Kidney capillary endothelial cell (primary cell): ENCODE data around the gene GTF2A1.
"Not testable (repeated sequence)": the region's sequence is repeated elsewhere in the genome, so short reads cannot be mapped to it uniquely, and the experiment has no call there.

Source experiments
- DNase-seq: peaks from one replicate; pipeline ENCODE4 v3.0.0-alpha.2; 2018; ENCODE audit warnings: low spot score

Gene GTF2A1

DNA sequence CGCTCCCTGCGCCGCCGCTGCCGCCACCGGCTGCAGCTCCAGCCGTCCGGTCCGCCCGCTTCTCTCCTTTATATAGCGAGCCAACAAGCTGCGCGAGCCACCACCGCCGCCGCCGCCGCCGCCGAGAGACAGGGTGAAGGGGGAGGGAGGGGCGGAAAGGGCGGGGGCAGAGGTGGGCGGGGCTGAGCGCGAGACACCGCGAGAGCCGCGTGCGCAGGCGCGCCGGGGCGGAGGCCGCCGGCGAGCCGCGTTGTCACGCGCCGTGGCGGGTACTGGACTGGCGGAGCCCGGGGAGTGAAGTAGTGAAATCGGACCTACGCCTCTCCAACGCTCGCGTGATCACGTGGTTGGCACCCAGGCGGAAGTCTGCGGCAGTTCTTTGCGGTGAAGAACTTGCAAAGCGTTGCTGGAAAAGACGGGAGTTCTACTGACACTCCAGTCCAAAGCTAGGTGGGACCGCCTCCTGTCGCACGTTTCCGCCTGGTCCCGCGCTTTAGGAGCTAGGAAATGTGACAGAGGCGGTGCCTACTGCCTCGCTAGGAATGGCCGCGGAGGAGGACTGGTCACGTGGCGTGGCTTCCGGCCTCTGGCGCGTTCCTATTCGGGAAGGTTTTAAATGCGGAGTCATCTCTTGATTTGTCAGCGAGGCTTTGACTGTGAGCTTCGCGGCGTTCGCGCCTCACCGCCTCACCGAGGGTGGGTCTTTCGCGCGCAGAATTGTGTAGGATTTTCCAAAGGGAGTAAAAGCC lies at the start of gene GTF2A1:
Gene GTF2A1 (minus strand): TSS at position 130 of the 749 bp plus-strand sequence. CDS start 441 bp downstream, outside the sequence.
- peak; percentile 96 for DNase-seq

DNA sequence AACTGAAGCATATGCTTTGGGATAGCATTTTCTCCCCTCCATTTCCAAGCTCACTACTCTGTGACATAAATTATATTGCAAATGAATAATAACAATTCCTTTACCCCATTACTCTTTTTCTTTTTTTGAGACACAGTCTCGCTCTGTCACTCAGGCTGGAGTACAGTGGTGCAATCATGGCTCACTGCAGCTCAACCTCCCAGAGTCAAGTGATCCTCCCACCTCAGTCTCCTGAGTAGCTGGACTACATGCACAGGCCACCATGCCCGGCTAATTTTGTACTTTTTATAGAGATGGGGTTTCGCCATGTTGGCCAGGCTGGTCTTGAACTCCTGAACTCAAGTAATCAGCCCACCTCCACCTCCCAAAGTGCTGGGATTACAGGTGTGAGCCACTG lies 49.2 kb upstream of the GTF2A1 start:
- DNase-seq = no peak

DNA sequence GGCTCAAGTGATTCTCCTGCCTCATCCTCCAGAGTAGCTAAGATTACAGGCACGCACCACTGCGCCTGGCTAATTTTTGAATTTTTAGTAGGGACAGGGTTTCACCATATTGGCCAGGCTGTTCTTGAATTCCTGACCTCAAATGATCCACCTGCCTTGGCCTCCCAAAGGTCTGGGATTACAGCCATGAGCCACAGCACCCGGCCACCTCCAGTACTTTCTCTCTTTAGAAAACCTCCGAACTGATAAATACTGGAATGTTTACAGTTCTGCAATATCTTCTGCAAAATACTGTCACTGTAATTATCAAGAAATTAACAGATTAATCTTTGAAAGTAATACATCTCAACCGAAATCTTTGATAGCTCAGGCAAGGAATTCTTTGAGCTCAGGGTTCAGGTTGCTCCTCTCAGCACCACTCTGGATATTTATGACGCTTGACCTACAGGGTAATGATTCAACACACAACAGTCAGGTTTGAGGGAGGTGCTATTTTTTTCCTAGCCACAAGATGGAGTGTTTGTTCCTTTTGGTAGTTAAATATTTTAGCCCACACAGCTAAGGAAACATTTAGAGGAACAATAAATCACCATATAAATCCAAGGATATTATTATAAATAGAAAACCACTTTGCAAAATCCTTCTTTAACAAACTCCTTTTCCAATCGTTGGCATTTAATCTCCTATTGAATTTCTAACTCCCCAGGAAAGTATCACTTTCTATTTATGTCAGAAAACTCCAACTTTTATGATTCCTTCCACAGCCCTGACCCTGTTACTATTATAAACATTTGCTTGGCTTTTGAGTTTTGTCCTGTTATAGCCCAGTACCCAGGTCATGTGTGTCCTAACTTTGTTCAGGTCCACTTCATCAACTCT lies 48.6 kb upstream of the GTF2A1 start:
- DNase-seq = peak; percentile 76

DNA sequence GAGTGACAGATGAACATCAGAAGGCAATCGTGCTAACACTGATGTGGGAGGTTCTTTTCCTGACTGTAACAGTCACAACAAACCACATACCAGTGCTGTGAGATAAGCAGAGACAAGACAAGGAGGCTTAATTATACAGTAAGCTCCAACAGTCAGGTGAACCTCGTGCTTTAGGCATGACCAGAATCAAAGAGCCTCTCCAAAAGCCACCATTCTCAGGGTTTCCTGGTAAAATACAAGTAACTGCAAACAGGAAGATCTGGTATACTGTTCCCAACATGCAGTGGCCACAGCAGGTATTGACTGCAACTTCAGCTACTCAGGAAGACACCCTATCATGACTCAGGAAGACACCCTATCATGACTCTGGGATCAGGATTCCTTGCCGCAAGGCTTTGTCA lies 47.3 kb upstream of the GTF2A1 start:
- DNase-seq = peak; percentile 27

DNA sequence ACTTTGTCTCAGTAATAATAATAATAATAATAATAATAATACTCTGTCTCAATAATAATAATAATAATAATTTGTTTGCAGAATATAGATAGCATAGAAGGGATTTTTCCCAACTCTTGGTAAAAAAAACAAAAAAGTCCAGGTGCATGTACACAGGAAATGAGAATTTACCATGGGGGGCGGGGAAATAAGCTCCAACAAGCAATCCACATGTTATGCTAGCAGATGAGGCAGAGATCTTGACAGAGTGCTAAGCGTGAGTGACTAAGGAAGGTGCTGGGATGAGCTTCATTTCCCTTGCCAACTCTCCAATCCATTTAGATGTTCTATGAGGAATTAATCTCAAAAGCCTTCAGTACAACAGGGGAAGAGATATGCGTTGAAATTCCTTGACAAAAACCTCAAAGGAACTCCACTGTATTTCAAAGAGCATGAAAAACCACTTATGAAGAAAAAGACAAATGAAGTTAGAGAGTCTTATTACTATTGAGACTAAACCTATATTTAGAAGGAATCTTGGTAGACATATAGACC lies 44.9 kb upstream of the GTF2A1 start:
- DNase-seq = no peak

DNA sequence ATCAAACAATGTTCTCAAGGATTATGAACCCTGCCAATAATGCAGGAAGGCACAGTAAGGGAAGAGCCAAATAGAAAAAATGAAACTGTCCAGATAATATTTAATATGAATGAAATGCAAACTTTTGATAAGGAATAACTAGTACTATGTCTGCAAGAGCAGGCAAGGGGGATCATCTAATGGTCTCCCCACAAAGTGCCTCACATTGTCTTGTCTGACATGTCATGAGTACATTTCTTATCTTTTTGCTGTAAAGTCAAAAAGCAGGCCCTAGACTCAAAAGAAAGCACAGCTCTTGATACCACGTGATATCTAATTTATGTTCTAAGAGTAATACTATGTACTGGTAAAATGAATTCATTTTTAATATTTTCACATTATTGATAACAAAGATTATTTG lies 43.9 kb upstream of the GTF2A1 start:
- DNase-seq = no peak

DNA sequence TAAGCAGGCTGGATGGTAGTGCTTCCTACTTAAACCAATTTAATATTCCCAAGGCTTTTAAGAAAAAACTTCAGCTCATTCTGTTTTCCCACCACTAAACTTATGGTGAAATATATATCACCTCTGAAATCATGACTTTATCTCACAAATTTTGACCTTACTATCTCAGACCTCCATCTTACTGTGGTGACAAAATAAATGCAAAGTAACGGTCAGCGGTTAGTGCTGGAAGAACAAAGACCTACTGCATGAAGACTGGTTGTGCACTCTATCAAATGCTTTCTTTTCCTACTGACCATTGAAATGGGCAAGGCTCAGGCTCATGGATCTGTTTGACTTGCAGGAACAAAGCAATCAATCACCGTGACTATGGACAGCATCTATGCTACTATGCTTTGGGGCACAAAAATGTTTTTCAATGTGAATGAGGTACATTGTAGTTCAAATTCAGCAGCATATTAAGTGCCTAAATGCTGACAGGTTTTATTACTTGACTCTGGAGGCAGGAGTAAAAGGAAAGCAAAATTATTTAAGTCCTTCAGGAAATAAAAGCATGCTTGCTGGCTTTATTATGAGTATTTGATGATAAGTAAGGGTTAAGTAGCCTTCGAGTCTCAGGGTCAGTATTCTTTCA lies 43.1 kb upstream of the GTF2A1 start:
- no peak for DNase-seq

DNA sequence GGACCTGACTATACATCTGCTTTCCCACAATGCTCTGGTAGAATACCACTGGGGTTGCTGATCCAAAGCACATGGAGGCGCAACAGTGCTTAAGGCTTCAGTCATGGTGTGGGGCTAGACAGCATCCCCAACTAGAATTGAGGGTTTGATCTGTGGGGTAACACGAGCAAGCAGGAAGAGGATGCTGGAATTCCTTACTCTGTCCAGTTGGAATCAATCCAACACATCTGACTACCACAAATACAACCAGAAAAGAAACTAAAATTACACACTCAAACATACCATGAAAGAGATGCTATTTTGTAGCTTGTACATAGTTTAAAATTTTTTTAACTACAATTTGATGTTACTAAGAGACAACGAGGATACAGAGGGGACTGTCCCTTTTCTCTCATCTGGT lies 40.4 kb upstream of the GTF2A1 start:
- DNase-seq = no peak

DNA sequence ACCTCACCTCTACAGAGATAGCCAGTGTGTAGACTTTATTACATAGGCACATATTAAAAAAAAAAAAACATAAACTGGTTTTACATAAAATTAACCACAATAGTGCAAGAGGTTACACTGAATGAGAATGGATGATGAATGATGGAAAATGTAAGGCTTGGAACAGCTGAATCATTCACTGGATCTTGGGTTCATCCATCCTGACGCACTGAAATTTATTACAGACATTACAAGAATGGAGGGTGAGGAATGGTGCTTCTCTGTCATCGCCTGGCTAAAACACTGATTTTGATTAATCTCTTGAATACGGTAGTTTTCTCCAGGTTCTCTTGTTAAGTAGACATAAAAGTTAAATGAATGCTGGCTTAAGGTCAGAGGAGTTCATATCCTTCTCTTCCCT lies 40.0 kb upstream of the GTF2A1 start:
- DNase-seq = no peak

DNA sequence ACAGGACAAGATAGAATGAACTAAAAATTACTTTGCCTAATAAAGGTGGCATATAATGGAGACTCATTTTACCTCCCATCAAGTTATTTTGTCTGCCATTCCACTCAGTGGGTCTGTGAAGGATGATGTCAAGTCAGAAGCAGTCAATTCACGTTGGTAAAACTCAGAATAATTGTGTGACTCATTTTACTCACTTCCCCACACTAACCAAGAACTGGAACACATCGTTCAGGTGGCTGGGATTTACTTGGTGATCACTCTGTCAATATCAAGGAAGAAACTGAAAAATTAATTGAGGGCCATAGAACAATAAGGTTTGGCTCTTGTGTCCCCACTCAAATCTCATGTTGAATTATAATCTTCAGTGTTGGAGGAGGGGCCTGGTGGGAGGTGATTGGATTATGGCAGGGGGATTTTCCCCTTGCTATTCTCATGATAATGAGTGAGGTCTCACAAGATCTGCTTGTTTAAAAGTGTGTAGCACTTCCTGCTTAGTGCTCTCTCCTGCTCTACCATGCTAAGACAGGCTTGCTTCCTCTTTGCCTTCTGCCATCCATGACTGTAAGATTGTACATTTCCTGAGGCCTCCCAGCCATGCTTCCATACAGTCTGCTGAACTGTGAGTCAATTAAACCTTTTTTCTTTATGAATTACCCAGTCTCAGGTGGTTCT lies 35.7 kb upstream of the GTF2A1 start:
- DNase-seq = peak; percentile 21

DNA sequence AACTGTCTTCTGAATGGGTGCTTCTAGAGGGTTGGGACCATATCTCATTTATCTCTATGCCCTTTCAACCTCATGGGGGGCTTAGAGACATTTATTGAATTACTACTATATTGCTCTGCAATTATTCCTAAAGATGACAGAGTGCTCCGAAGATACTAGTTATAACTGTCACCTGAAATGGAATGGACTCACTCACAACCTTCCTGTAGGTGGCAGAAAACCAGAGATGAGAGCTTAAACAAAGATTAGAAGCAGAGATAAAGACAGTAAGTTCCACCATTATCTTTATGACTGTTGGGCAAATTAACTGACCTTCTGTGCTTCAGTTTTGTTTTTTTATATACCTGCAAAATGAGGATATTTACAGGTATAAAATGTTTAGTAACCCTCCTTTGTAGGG lies 31.5 kb upstream of the GTF2A1 start:
- DNase-seq = no peak

DNA sequence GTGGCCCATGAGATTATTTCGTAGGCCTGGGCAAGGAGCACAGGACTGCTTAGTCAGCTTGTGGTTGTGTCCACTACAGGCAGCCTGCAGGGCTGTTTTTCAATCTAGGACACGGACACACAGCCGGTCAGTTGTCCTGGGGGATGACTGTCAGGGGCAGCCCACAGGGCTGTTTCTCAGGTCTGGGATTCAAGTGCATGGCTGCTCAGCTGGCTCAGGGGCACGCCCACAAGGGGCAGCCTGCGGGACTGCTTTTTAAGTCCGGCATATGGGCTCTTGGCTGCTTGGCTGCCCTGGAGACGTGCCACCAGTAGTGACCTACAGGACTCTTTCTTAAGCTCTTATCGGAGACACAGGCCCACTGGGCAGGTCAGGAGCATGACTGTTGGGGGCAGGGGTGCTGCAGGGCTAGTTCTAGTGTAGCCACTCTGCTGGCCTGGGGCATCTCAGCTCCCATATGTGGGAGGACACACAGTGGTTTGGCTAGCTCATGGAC lies 26.6 kb upstream of the GTF2A1 start:
- DNase-seq = no peak

DNA sequence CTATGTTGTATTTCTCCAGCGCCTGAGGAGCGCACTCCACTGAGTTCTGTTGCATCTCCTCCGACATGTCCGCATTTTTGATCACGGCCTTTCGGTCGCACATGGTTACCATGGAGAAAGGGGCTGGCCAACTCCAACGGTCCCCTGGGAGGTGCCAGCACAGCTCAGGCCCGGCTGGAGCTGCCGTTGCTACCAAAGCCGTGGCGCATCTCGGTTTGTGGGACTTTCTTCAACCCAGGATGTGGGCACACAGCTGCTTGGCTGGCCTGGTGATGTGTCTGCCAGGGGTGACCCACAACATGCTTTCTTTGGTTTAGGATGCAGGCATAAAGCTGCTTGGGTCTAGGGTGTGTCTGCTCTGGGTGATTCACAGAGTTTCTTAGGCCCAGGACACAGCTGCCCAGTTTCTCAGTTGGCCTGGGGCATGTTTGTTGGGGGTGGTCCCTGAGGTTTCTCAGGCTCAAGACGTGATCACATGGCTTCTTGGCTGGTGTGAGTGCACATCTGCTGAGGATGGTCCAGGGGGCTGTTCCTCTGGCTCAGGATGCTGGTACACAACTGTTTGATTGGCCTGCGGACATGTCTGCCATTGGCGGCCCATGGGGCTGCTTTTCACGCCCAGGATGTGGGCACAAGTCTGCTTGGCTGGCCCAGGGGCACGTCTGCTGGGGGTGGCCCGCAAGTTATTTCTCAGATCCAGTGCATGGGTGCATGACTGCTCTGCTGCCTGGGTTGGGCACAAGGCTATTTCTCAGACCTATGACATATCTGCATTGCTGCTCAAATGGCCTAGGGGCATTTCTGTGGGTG lies 25.9 kb upstream of the GTF2A1 start:
- no peak for DNase-seq

DNA sequence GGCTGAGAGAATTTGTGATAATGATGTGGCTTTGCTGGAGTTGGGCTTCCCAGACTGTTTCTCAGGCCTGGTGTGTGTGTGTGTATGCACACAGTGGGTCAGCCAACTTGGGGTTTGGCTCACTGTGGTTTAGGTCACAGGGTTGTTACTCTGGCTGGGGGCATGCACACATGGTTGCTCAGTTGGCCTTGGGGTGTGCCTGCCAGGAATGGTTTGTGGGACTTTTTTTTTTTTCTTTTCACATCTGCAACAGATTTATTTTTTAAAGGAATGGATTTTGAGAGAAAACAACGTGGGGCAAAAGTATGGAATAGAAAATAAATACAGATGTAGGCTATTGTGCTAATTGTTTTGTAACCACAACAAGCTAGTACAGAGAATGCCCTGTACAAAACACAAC lies 25.0 kb upstream of the GTF2A1 start:
- DNase-seq = no peak

DNA sequence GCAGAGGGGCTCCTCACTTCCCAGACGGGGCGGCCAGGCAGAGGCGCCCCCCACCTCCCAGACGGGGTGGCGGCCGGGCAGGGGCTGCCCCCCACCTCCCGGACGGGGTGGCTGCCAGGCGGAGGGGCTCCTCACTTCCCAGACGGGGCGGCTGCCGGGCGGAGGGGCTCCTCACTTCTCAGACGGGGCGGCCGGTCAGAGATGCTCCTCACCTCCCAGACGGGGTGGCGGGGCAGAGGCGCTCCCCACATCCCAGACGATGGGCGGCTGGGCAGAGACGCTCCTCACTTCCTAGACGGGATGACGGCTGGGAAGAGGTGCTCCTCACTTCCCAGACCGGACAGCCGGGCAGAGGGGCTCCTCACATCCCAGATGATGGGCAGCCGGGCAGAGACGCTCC lies 23.7 kb upstream of the GTF2A1 start:
- DNase-seq = not testable (repeated sequence)

DNA sequence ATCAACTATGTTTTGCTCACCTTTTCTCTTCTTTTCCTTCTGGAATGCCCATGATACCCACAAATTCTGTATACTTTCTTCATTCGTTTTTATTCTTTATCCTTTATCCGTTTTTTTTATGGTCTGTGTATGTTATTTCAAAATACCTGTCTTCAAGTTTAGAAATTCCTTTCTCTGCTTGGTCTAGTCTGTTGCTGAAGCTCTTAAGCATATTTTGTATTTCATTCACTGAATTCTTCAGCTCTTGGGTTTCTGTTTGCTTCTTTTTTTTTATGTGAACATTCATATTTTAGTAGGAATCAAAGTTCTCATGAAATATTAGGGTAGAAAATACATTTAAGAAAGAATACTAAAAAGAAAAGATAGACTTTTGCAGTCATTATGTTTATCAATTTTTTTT lies 22.7 kb upstream of the GTF2A1 start:
- DNase-seq = no peak

DNA sequence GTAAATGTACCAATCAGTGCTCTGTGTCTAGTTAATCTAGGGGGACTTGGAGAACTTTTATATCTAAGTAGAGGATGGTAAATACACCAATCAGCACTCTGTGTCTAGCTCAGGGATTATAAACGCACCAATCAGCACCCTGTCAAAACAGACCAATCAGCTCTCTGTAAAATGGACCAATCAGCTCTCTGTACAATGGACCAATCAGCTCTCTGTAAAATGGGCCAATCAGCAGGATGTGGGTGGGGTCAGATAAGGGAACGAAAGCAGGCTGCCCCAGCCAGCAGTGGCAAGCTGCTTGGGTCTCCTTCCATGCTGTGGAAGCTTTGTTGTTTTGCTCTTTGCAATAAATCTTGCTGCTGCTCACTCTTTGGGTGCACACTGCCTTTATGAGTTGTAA lies 16.1 kb upstream of the GTF2A1 start:
- not testable (repeated sequence) for DNase-seq

DNA sequence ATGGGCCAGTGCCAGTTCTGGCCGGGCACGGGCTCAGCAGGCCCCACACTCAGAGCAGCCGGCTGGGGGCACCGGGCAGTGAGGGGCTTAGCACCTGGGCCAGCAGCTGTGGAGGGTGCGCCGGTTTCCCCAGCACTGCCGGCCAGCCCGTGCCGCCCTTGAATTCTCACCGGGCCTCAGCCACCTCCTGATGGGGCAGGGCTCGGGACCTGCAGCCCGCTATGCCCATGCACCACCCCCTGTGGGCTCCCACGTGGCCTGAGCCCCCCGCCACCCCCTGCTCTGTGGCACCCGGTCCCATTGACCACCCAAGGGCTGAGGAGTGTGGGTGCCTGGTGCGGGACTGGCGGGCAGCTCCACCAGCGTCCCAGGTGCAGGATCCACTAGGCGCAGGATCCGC lies 15.4 kb upstream of the GTF2A1 start:
- DNase-seq = no peak

DNA sequence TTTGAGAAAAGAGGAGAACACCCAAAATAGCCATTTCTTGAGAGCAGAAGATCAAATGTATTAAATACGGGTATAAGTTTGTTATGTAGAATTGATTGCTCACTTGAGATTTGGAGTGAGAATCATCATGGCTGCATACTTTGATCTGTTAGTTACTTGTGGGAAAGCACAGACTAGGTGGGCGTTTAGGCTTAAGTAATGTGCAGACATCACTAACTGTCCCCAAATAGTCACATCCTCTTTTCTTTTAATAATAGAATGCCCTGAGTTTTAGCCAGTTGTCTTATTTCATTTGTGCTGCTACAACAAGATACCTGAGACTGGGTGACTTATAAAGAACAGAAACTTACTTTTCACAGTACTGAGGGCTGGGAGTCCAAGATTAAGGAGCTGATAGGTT lies 14.3 kb upstream of the GTF2A1 start:
- DNase-seq = no peak

DNA sequence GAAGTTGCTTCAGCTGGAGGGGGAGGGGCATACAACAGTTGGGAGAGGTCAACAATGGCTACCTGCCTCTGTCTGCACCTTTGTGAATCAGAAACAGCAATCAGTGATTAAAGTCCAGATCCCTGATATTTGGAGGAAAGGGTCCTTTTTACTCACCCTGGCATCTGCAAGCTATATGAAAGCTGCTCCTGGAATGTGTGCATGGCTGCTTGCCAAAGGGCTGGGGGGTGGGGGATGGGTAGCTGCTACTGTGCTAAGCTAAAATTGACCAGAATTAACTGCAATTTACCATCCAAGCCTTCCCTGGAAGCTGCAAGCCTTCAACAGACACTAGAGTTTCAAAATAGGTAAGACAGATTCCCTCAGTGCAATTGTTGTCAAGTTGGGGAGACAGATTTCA lies 13.5 kb upstream of the GTF2A1 start:
- DNase-seq = no peak

DNA sequence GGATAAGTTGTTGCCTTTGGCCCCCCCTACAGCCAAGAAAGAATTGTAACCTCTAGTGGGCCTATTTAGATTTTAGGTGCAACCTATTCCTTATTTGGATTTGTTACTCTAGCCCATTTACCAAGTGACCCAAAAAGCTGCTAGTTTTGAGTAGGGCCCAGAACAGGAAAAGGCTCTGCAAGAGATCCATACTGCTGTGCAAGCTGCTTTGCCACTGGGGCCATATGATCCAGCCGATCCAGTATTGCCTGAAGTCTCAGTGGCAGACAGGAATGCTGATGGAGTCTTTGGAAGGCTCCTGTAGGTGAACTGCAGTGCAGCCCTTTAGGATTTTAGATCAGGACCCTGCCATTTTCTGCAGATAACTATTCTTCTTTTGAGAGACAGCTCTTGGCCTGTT lies 12.9 kb upstream of the GTF2A1 start:
- DNase-seq = no peak
